GM19238 (cell line): Measurements from ENCODE around the gene KATNIP.
"Not testable (repeated sequence)": the region's sequence is repeated elsewhere in the genome, so short reads cannot be mapped to it uniquely, and the experiment has no call there.

Source experiments
- DNase-seq: peaks from one replicate; pipeline ENCODE4 v3.0.0; 2011; ENCODE audit warnings: low spot score; ENCODE audit not compliant: insufficient read length

The KATNIP gene

DNA sequence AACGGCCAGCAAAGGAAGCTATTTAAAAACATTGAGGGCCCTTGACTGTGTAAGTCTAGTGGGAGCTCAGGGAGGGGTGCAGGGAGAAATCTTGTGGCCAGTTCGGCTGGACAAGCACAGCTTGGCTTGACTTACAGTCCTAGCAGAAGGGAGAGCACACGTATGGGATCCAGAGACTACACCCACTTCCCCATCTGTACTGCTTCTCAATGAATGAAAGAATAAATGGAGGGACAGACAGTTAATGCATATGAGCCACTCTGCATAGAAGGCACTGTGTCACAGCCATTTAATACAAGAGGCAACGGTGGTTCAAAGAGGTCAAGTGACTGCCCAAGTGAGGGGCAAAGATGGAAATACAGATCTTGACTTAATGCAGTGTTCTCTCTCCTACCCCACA lies 15.7 kb upstream of the KATNIP start:
- no peak for DNase-seq

DNA sequence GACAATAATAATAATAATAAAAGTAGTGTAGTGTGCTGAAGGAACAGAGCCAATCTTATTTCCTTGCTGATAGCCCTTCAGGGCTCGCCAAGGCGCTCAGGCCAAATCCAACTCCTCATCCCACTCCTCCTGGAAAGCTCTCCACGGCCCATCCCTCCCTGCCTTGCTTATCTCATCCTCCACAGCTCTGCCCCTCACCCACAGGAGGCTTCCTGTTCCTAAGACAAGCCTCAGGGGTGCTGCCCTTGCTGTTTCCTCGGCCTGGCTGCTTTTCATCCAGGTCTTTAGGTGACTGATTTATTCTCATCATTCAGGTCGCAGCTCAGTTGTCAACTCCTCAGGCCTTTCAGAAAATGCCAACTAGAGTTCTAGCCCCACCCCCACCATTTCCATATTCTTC lies 11.4 kb upstream of the KATNIP start:
- no peak for DNase-seq

DNA sequence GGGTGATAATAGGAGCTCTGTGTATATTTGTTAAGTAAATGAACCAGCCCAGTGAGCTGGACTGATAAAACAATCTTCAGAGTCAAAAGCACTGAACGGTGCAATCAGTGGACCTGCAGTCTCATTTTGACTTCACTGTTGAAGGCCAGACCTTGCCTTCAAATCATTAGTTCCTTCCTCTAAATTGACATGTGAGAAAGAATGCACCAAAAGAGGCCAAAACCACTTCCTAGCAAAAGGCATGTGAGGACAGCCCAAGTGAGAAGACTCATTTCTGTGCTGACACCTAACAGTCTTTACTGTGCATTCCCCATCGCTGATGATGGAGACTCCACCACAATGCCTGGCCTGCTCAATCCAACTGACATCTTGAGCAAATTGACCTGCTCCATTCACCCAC lies 10.8 kb upstream of the KATNIP start:
- DNase-seq = no peak

DNA sequence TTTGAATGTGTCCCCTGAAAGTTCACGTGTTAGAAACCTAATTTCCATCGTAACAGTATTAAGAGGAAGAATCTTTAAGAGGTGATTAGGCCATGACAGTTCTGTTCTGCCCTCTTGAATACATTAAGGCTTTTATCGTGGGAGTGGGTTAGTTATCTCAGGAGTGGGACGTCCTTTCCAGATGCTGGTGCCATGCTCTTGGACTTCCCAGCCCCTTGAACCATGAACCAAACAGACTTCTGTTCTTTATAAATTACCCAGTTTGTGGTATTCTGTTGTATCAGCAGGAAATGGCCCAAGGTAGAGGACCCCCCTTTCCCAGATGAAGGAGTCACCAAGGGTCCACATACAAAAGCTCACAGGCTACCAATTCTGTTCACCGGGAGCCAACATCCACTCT lies 10.3 kb upstream of the KATNIP start:
- DNase-seq = no peak

DNA sequence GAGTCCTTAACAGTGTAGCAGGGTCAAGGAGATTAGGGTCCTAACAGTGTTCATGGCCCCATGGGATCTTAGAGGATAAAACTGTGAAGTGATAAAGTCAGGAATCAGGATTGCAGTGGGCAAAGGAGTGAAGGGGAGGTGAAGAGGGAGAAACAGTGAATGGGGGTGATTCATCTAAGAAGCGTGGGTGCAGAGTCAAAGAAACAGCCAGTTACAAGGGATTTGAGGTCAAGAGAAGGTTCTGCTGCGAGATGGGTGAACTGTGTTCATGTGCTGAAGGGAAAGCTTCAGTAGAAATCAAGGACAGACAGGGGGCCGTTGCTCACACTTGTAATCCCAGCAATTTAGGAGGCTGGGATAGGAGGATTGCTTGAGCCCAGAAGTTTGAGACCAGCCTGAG lies 6.1 kb upstream of the KATNIP start:
- DNase-seq = no peak

DNA sequence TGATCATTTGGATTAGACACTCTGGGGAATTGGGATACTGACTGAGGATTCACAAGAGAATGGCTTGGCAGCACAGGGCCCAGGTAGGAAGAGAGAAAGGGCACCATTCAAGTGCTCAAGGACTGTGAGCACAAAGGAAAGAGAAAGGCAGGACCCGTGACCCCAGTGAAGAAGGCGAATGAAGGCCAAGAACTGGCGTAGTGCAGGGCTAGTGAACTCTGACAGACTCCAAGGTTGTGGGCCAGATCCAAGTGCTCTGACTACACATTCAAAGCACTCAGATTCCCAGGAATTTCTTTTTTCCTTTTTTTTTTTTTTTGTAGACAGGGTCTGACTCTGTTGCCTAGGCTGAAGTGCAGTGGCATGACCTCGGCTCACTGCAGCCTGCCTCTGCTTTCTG lies 5.3 kb upstream of the KATNIP start:
- DNase-seq = no peak

DNA sequence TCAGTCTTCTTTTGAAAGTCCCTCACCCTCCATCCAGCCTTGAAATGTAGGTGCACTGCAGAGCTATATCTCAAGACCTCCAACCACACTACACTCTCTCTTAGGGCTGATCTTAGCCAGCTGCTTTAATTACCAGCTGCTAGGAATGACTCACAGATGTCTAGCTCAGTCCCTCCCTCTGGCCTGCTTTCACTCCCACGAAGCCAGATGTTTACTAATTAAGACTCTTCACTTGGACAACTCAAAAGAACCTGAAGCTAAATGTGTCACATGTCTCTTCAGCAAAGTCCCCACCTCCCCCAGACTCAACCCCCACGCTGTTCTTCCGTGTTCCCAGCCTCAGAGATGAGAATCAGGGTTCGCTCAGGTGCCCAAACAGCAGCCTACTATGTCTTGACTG lies 2.8 kb upstream of the KATNIP start:
- DNase-seq = no peak

DNA sequence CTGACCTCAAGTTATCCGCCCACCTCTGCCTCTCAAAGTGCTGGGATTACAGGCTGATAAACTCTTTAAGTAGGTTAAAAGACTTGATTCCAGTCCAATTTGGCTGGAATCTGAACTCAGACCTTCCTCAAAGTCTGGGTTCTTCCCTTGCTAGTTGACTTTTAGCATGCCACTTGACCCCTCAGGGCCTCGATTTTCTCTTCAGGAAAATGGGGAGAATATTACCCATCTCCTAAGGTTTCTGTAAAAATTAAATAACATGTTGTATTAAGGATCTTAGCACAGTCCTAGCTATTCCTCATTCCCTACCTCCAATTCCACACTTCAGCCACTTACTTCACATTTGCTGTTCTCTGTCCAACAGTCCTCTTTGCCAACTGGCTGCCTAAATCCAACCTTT lies 2.1 kb upstream of the KATNIP start:
- no peak for DNase-seq

DNA sequence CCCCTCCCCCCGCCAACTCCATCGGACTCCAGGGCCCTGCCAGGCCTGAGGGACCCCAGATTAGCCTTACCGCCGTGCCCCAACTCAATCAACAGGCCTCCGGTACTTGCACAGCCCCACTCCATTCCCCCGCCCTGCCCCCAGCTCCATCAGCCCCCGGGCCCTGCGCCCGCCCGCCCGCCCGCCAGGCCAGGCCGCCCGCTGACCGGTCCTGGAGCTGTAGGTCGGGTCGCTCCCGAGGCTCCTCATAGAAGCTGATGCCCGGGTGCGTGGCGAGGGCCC lies 539 bp upstream of the KATNIP start:
- DNase-seq = peak; percentile 30

DNA sequence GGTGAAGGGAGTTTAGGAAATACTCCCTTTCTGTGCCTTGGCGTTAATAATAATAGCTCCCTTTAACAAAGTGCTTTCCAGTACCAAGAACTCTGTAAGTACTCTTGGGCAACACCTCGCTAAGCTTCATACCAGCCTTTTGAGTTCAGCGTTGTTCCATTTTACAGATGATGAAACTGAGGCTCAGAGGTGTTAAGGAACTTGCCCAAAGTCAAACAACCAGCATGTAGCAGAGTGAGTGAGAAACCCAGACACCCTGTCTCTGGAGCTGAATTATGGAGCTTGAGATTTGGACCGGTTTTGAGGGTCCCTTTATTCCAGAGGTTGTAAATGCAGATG lies 607 bp downstream of the KATNIP start:
- no peak for DNase-seq

DNA sequence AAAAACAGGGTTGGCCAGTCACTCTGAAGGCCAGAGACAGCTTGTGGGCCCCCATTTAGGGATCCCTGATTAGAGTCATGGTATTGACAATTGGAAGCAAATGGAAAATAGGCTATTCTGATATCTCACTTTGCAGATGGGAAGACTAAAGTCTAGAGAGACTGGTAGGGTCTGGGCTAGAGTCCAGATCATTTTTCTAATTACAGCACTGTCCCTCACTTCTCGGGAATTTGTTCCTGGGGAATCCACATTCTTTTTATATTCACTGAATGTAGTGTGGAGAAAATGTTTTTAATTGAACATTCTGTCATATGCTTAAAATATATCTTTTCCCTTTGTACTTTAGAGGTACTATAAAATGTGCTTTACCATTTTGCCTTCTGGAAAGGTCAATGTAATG lies 1.1 kb downstream of the KATNIP start:
- DNase-seq = no peak

DNA sequence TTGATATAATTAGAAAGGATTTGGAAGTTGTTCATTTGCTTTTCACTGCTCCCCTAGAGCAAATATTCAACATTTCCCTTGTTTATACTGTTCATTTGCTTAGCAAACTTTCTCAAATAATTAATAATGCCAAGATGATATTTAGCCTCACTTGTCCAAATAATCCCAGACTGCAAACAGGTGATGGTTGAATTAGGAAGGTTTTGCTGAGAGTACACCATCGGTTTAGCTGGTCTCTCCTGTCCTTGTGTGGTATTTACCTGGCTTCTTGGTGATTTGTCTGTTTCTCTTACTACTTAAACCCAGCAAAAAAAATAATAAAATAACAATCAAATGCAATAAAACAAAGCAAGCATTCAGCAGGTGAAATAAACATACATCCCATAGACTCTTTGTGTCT lies 6.5 kb downstream of the KATNIP start:
- DNase-seq = no peak

DNA sequence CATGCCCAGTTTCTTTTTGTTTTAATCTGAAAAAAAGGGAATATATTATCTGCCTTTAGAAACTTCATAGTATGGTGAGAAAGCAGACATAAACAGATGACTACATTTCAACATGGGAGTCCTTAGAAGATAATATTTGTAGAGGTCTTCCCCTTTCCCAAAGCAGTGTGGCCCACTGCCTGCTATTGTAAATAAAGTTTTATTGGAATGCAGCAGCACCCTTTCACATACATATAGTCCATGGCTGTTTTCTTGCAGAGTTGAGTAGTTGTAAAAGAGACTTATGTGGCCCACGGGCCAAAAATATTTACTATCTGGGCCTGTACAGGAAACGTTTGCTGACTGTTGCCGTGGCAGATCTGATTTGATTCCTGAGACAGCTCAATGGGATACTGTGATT lies 8.5 kb downstream of the KATNIP start:
- no peak for DNase-seq

DNA sequence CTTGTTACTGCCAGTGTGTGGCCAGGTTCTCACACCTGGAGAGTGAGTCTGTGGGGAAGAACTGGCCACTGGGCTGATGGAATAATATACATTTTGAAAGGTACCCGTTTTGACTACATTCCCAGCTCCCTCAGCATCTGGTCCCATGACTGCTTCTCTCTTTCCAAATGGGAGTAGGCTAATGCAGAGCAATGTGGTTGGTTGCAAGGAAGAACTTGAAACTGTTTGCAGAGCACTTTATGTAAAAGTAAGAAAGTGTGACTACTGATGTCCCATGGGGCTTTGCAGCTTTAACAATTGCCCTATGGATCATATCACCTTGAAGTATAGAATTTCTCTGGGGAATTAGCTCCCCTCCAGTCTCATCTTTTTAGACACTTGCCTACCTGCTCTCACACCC lies 9.0 kb downstream of the KATNIP start:
- DNase-seq = no peak

DNA sequence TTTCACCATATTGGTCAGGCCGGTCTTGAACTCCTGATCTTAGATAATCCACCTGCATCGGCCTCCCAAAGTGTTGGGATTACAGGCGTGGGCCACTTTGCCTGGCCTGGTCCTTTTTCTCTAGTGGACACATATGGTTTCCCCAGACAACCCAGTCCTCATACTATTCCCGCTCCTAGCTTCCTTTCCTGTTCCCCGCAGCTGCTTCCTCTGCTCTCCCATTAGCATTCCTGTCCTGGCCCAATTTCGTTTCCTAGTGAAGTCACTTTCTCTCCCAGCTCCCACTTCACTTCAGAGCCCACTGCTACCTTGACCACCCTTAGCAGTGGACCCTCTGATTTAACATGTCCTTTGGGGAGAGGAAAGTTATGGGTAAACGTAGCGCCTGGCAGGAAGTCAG lies 11.3 kb downstream of the KATNIP start:
- DNase-seq = no peak

DNA sequence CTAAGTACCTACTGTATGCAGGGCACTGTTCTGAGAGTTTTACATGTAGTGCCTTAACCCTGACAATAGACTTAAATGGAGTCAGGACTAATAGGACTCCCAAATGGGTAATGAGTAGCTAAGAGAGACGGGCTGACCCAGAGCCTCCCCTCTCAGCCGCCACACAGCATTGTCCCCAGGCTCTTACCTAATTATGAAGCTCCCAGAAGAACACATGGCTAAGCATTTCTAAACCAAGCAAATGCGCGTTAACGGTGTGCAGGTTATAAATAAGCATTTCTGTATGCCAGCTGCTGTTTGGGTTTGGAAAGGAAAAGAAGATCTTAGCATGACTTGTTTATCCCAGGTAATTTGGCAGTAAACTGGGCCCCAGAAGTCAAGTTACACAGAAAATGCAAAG lies 14.3 kb downstream of the KATNIP start:
- DNase-seq = no peak

DNA sequence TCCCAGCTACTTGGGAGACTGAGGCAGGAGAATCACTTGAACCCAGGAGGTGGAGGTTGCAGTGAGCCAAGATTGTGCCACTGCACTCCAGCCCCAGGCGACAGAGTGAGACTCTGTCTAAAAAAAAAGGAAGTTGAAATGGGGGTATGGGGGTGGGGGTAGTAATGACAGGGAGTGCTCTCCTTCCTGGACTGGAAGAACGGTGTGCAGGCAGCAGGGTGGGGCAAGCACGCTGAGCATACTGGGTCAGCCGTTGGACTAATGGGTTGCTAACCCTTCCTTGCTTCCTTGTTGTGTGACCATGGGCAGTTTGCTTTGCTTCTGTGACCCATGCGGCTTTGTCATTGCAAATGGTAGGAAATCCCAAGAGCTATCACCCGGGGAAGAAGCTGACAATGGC lies 16.5 kb downstream of the KATNIP start:
- DNase-seq = no peak

DNA sequence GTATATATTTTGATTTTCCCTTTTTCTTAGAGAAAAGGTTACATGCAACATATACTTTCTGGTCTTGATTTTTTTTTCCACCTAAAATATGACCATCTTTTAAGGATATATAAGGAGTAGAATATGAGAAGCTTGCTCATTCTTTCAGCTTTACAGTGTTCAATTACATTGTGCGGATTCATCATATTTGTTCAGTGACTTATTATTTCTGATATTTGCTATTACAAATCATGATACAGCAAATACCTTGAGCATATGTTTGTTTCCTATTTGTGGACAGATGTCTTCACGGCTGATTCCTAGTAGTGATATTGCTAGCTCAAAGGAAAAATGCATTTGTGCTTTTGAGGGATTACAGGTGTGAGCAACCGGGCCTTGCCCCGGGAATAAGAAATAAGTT lies 18.1 kb downstream of the KATNIP start:
- no peak for DNase-seq

DNA sequence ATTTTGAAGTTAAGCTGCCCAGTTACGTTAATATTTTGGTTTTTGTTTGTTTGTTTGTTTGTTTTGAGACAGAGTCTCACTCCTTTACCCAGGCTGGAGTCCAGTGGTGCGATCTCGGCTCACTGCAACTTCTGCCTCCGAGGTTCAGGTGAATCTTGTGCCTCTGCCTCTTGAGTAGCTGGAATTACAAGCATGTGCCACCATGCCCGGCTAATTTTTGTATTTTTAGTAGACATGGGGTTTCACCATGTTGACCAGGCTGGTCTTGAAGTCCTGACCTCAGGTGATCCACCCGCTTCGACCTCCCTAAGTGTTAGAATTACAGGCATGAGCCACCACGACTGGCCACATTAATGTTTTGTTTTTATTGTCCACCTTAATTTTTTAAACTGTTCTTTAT lies 21.0 kb downstream of the KATNIP start:
- DNase-seq = not testable (repeated sequence)

DNA sequence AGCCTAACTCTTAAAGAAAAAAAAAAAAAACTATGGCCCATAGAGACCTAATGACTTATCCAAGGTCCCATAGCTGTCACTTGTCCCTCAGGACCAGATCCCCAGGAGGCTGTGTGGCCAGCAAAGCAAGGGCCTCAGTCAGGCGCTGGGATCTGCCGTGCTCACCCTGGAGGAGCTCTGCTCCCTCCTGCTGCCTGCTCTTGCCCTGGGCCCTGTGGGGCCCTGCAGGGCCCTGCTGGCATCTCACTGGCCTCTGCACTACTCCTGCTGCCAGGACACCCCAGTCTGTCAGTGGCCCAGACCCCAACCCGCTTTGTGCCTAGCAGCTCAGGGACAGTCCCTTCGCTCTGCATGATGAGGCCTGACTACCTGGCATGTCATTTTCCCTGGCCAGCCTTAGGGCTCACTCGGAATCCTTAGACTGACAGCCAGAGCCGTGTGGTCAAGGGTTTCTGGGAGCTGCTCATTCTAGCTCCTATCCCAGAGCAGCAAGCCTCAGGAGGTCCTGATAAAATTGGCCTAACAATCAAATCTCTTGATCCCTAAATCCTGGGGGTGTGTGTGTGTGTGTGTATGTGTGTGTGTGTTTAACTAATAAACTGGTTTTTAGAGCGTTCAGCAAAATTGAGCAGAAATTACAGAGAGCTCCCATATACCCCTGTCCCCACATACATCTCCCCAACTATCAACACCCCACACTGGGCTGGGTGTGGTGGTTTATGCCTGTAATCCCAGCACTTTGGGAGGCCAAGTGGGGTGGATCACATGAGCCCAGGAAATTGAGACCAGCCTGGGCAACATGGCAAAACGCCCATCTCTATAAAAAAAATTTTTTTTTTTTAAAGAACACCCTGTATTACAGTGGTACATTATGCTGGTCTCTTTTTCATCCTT lies 21.7 kb downstream of the KATNIP start:
- no peak for DNase-seq

DNA sequence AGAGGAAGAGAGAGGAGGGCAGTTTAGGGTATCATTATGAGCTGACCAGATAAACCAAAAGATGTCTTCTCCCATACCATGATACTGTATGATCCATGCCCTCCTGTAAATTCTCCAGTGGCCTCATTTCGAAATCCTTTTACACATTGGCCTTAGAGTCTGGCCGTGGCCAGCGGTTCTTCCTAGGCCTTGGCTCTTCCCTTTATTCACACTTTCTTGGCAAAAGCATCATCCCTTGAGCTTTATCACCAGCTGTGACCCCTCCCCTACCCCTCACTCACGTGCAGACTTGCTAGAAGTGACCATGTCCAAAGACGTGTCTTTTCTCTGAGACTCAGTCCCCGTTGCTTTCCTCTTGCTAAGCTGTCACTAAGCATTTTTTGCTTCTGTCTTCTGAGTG lies 22.8 kb downstream of the KATNIP start:
- no peak for DNase-seq

DNA sequence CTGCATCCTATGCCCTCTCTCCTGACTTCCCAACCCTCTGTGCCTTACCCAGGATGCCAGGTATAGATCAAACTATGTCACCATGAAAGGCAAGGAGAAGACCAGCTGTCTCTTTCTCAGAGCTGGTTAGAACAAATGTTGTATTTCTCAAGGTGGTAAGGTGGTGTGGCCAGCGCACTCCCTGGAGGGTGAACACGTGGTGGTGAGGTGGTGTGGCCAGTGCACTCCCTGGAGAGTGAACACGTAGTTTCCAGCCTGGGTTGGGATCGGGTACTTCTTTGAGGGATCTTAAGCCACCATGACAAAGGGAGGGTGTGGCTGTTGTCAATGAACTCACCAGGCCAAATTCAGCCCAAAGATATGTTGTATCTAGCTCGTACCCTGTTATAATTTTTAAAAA lies 26.8 kb downstream of the KATNIP start:
- DNase-seq = no peak

DNA sequence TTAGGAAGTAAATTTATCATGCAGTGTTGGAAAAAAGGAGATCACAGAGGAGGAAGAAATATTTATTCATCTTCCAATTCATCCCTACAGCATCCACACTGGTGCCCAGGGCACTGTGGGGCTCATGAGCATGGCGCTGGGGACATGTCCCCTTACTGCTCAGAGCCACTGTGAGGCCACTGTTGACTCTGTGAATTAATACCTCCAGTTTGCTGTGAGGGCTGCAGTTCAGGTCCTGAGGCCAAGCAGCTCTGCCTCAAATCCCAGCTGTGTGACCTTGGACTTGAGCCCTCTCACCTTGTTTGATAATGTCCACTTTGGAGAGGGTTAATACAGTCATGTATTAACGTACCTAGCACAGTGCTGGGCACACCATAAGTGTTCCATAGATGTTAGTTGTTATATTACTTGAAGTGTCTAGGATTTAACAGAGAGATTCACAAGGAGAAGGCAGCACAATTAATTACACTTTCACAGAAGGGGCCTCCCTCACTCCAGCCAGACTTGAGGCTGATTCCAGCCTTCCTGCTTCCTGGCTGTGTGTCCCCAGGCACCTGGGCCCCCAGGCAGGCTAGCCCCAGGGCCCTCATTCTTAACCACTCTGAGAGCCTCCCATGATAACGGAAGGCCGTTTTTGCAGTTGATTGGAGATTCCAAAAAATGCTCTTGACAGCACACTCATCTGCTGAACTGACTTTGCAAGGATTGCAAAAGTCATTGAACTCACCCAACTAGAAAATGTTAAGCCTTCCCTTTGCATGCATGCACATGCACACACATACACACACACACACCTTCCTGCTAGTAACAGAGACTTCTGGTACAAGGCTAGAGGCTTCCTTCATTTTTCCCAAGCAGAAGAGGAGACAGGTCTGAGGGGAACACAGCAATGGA lies 29.4 kb downstream of the KATNIP start:
- no peak for DNase-seq
